ENCODE measurements around the gene ARMH3. TPM values are rescaled to one million over a fixed set of nuclear protein-coding genes. Genes with fewer than 3 reads are reported as not detected.

ARMH3 gene
- total RNA-seq, 2 experiments from 2014 or later: 27.8 to 30.5 TPM

DNA sequence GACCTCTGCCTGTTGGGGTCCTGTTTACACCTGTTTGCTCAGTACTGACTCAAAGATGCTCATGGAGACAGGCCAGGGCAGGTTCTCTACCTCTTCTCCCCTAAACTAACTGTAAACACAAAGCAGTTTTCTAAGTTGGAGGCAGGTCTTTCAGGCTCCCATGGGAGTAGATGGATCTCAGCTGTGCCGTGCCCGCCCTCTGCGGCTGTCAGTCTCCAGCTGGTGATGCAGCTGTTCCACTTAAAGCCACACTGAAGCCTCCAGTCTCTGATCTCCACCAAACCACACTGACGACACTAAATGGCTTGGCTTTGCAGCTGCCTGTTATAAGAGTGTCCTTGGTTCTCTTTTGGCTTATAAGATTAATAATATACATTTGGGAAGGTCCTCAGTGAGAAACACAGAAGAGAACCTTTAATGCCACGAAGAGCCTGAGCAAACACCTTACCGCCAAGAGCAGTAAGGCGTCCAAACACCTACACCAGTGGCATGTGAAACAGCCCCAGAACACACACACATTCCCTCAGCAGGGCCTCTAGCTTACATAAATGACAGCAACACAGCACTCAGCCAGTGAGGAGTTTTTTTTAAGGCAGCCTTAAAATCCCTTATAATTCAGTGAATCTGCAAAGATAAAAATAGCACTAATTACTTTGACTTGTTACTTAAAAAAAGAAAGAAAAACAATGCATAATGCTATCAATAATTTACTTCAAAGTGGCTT lies 152.0 kb downstream of the ARMH3 start:
- H3K27ac Mint-ChIP-seq: peak overlapping the region; percentile 27

DNA sequence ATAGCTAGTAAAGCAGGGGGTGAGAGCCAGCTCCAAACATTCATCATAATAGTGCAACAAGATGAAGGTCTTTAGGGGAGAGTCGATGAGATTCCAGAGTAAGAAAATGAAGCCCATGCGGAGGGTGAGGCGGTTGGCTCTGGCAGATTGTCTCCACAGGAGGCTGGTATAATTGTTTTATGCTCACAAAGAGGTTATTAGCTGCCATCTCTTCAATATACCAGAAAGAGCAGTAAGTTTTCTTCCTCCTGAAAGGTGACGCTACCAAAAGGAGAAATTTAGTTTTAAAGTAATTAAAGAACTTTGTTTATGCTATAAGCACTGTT lies 153.2 kb downstream of the ARMH3 start:
- Mint-ChIP-seq H3K36me3 (no peaks in the 10 kb centered on the region), H3K27ac (no peak overlapping the region), H3K4me1 (peaks cover 10% of the 10 kb centered on the region), H3K4me3 (no peak overlapping the region), H3K27me3 (no peaks in the 10 kb centered on the region), H3K9me3 (no peaks in the 10 kb centered on the region)
- no peak for ATAC-seq (ENCODE audit: low read depth)
- no peak for DNase-seq
- POLR2A ChIA-PET: no interaction called here

More for the DNA sequence above, 152.0 kb downstream of the ARMH3 start:
- POLR2A ChIA-PET: no interaction called here
- H3K4me1 Mint-ChIP-seq: peaks cover 10% of the 10 kb centered on the region
- H3K4me3 Mint-ChIP-seq: no peak overlapping the region
- no peaks in the 10 kb centered on the region for H3K9me3 Mint-ChIP-seq
- H3K36me3 Mint-ChIP-seq: no peaks in the 10 kb centered on the region
- peak; percentile 83 for ATAC-seq (ENCODE audit: low read depth)
- H3K27me3 Mint-ChIP-seq: no peaks in the 10 kb centered on the region
- DNase-seq: peak; percentile 34

DNA sequence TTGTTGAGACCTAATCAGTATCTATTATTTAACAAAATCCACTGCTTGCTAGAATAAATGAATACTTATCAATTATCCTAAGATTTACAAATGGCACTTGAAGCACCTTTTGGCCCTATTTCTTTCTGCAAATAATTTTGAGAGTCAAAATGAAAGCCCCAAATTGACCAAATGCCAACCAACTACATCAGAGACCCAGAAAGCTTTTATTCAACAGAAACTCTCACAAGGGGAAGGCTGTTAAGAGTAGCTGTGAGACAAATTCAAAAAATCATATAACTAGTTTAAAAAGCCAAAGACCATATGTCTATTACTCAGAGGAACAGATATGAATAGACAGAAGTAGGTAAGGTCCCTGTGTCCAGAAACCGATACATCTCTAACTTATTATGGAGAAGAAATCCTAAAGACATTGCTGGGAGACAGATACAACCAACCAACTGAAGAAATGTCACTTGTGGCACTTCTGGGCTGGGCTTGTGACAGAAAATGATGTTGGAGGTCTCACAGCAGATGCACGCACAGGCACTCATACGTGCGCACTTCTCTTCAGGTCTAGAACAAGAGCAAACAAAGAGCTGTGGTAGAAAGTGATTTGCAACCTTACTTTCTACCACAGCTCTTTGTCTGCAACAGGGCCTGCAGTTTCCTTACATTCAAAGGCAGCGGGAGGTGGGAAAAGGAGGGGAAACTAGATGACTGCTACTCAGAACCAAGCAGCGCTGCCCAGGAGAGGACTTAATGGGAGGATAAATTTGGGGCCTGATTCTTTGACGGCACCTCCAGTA lies 153.7 kb downstream of the ARMH3 start:
- POLR2A ChIA-PET: interaction anchor here (0.5 kb wide), 1 partner anchor 635 kb away, joined by 3 read pairs; no protein-coding TSS in a partner anchor

DNA sequence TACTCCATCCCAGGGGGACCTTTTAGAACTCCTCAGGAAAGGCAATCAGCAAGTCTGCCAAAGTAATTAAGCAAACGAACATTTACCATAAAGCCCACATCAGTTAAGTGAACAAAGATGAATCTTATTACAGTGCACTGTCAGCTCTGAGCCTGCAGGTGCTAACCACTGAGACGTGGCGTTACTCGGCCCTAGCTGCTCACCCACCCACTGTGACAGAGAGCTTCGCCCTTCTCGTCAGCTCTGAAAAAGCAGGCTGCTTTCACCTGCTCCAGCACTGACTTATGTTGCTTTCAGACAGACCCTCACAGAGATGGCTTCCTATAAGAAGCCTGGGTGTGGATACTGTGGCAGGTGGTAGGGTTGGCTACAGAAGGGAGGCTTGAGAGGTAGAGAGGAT lies 154.6 kb downstream of the ARMH3 start:
- no peak for ATAC-seq (ENCODE audit: low read depth)
- H3K27me3 Mint-ChIP-seq: no peaks in the 10 kb centered on the region
- DNase-seq: no peak
- H3K4me3 Mint-ChIP-seq: no peak overlapping the region
- no peaks in the 10 kb centered on the region for H3K9me3 Mint-ChIP-seq
- POLR2A ChIA-PET: no interaction called here
- H3K36me3 Mint-ChIP-seq: no peaks in the 10 kb centered on the region
- no peak overlapping the region for H3K27ac Mint-ChIP-seq
- H3K4me1 Mint-ChIP-seq: peaks cover 13% of the 10 kb centered on the region

More for the DNA sequence above, 153.7 kb downstream of the ARMH3 start:
- Mint-ChIP-seq H3K27me3 (no peaks in the 10 kb centered on the region), H3K4me3 (no peak overlapping the region), H3K9me3 (no peaks in the 10 kb centered on the region), H3K4me1 (peaks cover 10% of the 10 kb centered on the region), H3K27ac (no peak overlapping the region), H3K36me3 (no peaks in the 10 kb centered on the region)
- no peak for DNase-seq
- ATAC-seq (ENCODE audit: low read depth): no peak

- Mint-ChIP-seq H3K27ac (no peak overlapping the region), H3K4me3 (no peak overlapping the region), H3K4me1 (peaks cover 5% of the 10 kb centered on the region), H3K9me3 (no peaks in the 10 kb centered on the region), H3K36me3 (no peaks in the 10 kb centered on the region), H3K27me3 (no peaks in the 10 kb centered on the region)
- DNase-seq: no peak
- POLR2A ChIA-PET: no interaction called here
- ATAC-seq (ENCODE audit: low read depth): no peak
These were observed 158.3 kb downstream of the ARMH3 start for GRCh38 chr10:101897633-101898032.

GRCh38 chr10:101896225-101896877 lies 159.6 kb downstream of the ARMH3 start:
- H3K4me1 Mint-ChIP-seq: peaks cover 4% of the 10 kb centered on the region
- no peaks in the 10 kb centered on the region for H3K9me3 Mint-ChIP-seq
- DNase-seq (no peak), ATAC-seq (ENCODE audit: low read depth) (no peak)
- no peak overlapping the region for H3K27ac Mint-ChIP-seq
- POLR2A ChIA-PET: no interaction called here
- H3K27me3 Mint-ChIP-seq: no peaks in the 10 kb centered on the region
- H3K4me3 Mint-ChIP-seq: no peak overlapping the region
- no peaks in the 10 kb centered on the region for H3K36me3 Mint-ChIP-seq

DNA sequence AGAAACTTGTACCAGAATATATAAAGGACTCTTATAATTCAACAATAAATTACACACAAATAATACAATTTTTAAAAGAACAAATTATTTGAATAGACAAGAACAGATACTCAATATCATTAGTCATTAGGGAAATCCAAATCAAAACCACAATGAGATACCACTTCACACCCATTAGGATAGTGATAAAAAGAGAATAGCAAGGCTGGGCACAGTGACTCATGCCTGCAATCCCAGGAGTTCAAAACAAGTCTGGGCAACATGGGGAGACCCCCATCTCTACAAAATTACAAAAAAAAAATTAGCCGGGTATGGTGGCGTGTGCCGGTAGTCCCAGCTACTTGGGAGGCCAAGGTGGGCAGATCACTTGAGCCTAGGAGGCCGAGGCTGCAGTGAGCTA lies 160.2 kb downstream of the ARMH3 start:
- no peak for DNase-seq
- no peaks in the 10 kb centered on the region for H3K9me3 Mint-ChIP-seq
- ATAC-seq (ENCODE audit: low read depth): no peak
- no peaks in the 10 kb centered on the region for H3K36me3 Mint-ChIP-seq
- POLR2A ChIA-PET: interaction anchor here (0.7 kb wide), 1 partner anchor 682 kb away, joined by 3 read pairs; no protein-coding TSS in a partner anchor
- H3K27me3 Mint-ChIP-seq: no peaks in the 10 kb centered on the region
- no peak overlapping the region for H3K4me3 Mint-ChIP-seq
- no peak overlapping the region for H3K27ac Mint-ChIP-seq
- peaks cover 4% of the 10 kb centered on the region for H3K4me1 Mint-ChIP-seq

- H3K4me1 Mint-ChIP-seq: peaks cover 4% of the 10 kb centered on the region
- H3K9me3 Mint-ChIP-seq: no peaks in the 10 kb centered on the region
- no peaks in the 10 kb centered on the region for H3K27me3 Mint-ChIP-seq
- no peak overlapping the region for H3K4me3 Mint-ChIP-seq
- no peaks in the 10 kb centered on the region for H3K36me3 Mint-ChIP-seq
- H3K27ac Mint-ChIP-seq: no peak overlapping the region
- POLR2A ChIA-PET: no interaction called here
- ATAC-seq (ENCODE audit: low read depth): no peak
- DNase-seq: no peak
These were observed 161.2 kb downstream of the ARMH3 start for GRCh38 chr10:101894742-101895141.

- POLR2A ChIA-PET: no interaction called here
- Mint-ChIP-seq H3K4me1 (peaks cover 4% of the 10 kb centered on the region), H3K9me3 (no peaks in the 10 kb centered on the region), H3K27me3 (no peaks in the 10 kb centered on the region), H3K4me3 (no peak overlapping the region), H3K36me3 (no peaks in the 10 kb centered on the region), H3K27ac (no peak overlapping the region)
- DNase-seq (no peak), ATAC-seq (ENCODE audit: low read depth) (no peak)
These were observed 161.7 kb downstream of the ARMH3 start for GRCh38 chr10:101894266-101894665.

DNA sequence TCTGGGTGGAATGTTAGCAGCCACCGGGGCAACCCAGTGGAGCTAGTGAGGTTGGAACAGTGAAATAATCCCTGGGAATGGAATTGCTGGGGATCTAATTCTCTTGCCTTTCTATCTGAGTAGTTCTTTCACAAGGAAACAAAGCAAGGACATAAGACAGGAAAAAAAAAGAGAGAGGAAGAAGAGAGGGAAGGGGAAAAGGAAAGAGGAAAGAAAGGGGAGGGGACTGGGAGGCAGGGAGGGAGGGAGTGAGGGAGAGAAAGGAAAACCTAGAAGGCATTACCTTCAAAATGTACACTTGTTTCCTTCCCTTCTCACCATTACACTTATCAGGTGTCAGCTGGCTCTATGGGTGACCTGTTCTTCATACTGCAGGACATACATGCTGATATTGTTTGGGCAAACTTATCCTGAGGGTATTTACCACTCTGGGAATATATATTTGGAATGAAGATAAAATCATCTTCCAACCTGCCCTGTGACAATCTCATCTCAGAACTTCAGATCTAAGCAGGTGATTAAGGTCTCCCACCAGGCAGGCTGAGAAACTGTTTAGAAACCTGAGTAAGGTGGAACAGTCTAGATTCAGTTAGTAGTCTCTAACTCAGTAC lies 162.4 kb downstream of the ARMH3 start:
- ATAC-seq (ENCODE audit: low read depth): no peak
- no peaks in the 10 kb centered on the region for H3K9me3 Mint-ChIP-seq
- no peak overlapping the region for H3K4me3 Mint-ChIP-seq
- no peaks in the 10 kb centered on the region for H3K27me3 Mint-ChIP-seq
- H3K36me3 Mint-ChIP-seq: no peaks in the 10 kb centered on the region
- DNase-seq: no peak
- peaks cover 4% of the 10 kb centered on the region for H3K4me1 Mint-ChIP-seq
- H3K27ac Mint-ChIP-seq: no peak overlapping the region
- POLR2A ChIA-PET: no interaction called here

DNA sequence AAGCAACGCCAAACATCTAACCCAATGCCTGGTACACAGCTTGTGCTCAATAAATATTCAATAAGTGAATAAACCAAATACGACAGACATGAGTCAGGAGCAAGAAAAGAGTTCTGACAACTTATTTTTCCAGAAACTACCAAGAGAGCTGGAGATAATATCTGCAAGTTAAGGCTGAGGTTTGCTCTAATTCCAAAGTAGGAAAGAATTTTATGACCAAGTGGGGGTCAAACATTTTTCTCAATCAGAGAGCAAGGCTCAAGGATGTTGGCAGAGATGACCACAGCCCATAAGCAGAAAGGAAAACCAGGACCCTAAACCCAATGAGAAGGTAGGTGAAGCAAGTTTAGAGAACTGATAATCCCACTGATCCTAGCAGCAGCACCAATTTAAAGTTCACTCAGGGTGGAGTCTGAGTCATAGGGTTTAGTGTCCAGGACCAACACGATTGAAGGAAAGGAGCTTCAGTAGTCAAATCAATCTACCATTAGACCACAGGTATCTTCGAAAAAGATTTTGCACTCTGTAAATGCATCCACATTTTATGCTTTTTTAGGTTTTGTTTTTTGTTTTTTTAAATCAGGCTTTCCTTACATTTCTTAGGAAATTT lies 163.1 kb downstream of the ARMH3 start:
- no peaks in the 10 kb centered on the region for H3K27me3 Mint-ChIP-seq
- no peak for DNase-seq
- POLR2A ChIA-PET: no interaction called here
- no peak overlapping the region for H3K4me3 Mint-ChIP-seq
- H3K9me3 Mint-ChIP-seq: no peaks in the 10 kb centered on the region
- peaks cover 4% of the 10 kb centered on the region for H3K4me1 Mint-ChIP-seq
- peaks cover 2% of the 10 kb centered on the region for H3K36me3 Mint-ChIP-seq
- ATAC-seq (ENCODE audit: low read depth): no peak
- H3K27ac Mint-ChIP-seq: no peak overlapping the region

DNA sequence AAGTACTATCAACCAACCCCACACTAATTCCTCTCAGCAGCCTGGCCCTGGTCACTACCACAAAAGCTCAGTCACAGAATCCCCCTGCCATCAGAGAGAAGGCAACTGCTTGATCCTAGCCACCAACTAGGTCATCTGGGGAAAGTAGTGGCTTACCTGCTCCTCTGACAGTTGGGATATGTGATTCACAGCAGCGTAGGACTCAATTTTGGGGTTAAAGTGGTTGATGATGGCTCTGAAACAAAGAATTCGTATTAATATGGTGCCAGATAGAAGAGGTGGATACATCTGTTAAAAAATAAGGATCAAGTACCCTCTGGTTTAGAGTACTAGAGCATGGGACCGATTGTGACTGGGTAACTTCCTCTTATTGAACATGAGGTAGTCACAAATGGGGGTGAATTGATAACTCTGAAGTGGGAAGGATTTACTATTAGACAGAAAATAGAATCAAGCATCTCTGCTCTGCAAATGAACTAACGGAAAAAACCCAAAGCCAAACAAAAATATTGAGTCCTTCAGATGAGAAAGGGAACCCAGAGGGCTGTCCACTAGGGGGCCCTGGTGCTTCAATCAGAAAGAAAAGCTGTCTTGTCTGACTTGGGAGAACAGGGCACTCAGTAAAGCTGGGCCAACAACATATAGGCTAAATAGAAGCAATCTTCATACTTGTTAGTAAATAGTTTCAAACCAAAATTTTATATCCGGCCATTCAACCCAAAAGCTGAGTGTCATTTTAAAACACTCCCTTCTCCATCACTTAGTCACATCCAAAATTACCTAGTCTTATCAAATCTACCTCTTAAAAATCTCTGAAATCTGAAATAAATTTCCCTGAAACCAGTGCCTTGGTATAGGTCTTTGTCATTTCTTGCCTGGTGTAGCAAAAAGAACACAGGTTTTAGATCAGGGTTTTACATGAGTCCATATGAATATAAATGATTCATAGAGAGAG lies 166.4 kb downstream of the ARMH3 start:
- peaks cover 8% of the 10 kb centered on the region for H3K36me3 Mint-ChIP-seq
- no peak overlapping the region for H3K4me3 Mint-ChIP-seq
- no peak overlapping the region for H3K27ac Mint-ChIP-seq
- no peaks in the 10 kb centered on the region for H3K9me3 Mint-ChIP-seq
- DNase-seq (peak; percentile 61), ATAC-seq (ENCODE audit: low read depth) (peak; percentile 77)
- H3K4me1 Mint-ChIP-seq: no peaks in the 10 kb centered on the region
- POLR2A ChIA-PET: no interaction called here
- no peaks in the 10 kb centered on the region for H3K27me3 Mint-ChIP-seq
